Activated CD4-positive, alpha-beta T cell treated with anti-CD3 and anti-CD28 coated beads, Interleukin-2, amount 50 U/mL, for 48 hours (primary cell): ENCODE data around the gene USP26.
"Not testable (repeated sequence)": the region's sequence is repeated elsewhere in the genome, so short reads cannot be mapped to it uniquely, and the experiment has no call there.

Experiments
- DNase-seq, 2 experiments: peaks; one replicate each; pipeline ENCODE4 v3.0.0-alpha.2; 2020

The USP26 gene

GRCh38 chrX:133097031-133097430 is at the start of gene USP26:
Gene USP26 (minus strand): TSS chrX:133097109. CDS start chrX:133028220, 68,889 bp downstream.
- no peak for DNase-seq

DNA sequence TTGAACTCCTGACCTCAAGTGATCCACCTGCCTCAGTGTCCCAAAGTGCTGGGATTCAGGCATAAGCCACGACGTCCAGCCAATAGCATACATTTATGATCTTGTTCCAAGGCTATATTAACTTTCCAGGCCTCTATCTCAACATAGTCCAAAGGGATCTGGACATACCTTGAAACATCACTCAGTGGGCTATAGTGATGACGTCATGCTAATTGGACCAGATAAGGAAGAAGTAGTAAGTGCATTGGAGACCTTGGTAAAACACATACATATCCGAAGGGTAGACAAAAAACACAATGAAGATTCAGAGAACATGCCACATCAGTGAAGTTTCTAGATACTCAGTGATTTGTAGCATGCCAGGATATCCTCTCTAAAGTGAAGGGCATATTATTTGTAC is 37.4 kb upstream of the USP26 start:
- no peak for DNase-seq

DNA sequence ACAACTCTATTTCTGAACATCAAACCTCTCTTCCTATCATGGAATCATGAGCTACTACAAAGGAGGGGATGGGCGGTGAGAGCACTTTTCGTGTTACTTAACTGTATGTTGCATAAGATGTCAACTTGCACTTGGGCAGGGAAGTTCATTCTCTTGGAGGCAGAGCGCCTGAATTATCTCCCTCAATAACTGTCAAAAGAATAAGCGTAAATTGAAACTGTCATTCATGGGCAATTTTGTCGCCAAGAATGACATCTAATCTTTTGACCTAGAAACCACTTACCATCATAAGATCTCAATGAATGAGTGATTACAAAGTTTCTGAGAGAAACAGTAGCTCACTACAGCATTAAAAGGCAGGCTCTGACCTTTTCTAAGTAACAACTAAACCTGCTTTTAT is 23.5 kb upstream of the USP26 start:
- no peak for DNase-seq

DNA sequence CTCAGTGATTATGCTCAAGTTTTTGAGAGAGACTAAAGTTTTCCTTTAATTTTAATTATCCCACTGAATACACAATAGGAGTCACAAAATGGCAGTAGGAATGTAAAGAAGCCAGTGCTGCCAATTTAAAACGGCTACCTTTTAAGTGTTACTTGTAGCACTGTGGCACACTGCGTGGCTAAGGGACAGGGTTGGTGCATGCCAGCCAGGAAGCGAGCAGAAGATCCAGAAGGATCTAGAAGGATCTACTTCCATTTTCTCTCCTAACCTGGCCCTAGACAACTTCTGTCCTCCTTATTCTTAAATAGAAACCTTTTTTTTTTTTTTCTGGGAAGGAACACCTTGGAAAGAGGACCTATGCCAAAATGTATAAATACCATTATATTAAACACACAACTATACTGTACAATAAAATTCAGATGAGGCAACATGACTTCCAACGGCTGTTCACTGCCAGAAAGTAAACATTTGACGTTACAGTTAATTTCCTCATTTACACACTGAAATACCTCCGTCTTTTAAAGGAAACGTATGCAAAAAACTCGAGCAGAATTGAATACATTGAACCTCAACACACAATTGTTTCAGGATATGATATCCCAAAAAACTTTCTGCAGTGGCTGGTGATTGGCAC is 2.7 kb downstream of the USP26 start:
- DNase-seq: no peak

GRCh38 chrX:133090236-133090809 is 6.6 kb downstream of the USP26 start:
- no peak for DNase-seq

- no peak for DNase-seq
Measured at GRCh38 chrX:133089411-133089810, 7.5 kb downstream of the USP26 start.

- DNase-seq: no peak
Measured at GRCh38 chrX:133085785-133086184, 11.1 kb downstream of the USP26 start.

DNA sequence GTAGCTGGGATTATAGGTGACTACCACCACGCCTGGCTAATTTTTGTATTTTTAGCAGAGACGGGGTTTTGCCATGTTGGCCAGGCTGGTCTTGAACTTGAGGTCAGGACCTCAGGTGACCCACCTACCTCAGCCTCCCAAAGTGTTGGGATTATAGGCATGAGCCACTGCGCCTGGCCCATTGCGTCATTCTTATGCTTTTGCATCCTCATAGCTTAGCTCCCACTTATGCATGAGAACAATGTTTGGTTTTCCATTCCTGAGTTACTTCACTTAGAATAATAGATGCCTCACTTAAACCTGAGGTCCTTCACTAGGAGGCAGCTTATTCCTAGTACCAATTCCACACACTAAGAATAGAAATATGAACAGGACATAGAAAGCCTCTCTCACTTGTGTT is 11.9 kb downstream of the USP26 start:
- DNase-seq: not testable (repeated sequence)

DNA sequence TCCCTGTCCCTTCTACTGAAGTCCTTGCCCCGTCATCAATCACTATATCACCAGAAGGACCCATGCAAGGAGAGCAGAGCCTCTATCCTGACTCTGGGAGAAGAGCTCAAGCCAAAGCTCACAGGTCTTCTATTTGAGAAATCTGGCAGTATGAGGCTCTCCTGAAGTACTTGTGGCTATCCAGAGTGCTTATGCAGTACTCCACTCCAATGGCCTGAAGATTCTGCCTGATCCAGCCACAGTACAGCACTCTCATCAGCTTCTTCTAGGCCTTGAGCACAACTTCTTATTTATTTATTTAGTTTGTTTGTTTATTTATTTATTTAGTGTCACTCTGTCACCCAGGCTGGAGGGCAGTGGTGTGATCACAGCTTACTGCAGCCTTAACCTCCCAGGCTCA is 13.0 kb downstream of the USP26 start:
- no peak for DNase-seq

DNA sequence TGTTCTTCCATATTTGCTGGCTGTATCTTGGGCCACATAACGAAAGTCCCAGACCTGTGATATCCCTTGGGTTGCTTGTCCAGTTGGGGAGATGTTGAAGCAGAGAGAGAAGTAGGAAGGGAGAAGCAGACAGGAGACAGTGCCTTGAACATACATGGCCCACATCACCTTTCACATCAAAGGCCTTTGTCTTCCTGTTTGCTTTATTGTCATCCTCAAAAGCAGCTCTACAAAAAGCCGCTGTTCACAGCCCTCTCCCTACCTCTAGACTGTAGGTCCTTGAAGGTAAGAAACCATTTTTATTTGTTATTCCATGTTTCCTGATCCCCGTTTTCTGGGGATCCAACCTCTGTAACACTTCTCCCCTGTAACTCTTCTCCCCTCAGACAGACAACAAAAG is 14.9 kb downstream of the USP26 start:
- no peak for DNase-seq

- not testable (repeated sequence) for DNase-seq
Measured at GRCh38 chrX:133077856-133078255, 19.1 kb downstream of the USP26 start.

GRCh38 chrX:133072566-133072965 is 24.3 kb downstream of the USP26 start:
- no peak for DNase-seq

GRCh38 chrX:133068461-133068860 is 28.4 kb downstream of the USP26 start:
- DNase-seq: no peak

DNA sequence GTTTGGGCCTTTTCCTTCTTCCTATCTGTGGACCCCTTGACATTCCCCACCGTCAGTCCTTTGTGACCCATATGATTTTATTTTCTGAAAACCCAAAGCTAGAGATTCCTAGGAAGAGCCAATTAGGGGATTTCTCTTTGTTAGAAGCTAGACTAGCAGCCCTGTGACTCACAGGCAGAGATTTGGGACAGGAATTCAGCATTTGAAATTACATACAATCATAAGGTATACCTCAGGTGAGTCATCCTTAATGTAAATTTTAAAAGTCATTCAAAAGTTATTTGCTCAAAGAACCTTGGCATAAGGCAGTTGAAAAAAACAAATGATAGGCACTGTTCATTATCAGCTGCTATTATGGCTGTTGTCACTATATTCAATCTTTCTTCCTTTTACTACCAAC is 40.6 kb downstream of the USP26 start:
- no peak for DNase-seq

- no peak for DNase-seq
Measured at GRCh38 chrX:133054761-133055405, 42.0 kb downstream of the USP26 start.

DNA sequence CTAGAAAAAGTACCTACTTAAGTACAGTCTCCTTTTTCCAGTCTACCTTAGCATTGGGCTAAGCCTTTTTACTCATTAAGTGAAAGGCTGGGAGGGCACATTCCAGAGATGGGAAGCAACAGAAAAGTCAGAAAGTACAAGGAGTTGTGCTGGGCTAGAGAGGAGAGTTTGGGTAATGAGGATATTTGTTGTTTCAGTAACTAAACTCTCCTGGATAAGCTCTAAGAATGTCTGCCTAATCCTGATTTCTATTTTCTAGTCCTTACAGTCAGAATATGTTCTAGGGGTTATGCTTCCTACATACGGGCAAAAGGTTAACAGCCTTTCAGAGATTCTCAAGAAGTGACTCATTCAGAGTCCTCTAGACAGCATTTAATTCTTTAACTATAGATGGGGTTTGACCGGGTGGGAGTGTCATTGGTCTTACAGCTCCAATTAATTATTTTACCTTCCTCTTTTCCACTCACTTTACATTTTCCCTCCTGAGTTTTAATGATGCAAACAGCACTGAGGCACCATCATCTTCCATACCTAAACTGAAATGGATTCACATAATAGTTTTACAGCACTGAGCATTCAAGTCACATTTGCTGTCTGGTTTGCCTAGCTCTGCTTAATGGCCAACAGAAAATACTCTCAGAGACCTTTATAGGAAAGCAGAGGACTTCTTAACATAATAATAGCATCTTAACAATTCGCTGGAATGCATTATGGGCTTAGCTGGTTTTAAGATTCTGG is 42.9 kb downstream of the USP26 start:
- no peak for DNase-seq

- DNase-seq: no peak
Measured at GRCh38 chrX:133048751-133049150, 48.2 kb downstream of the USP26 start.

GRCh38 chrX:133046601-133047000 is 50.3 kb downstream of the USP26 start:
- DNase-seq: no peak

DNA sequence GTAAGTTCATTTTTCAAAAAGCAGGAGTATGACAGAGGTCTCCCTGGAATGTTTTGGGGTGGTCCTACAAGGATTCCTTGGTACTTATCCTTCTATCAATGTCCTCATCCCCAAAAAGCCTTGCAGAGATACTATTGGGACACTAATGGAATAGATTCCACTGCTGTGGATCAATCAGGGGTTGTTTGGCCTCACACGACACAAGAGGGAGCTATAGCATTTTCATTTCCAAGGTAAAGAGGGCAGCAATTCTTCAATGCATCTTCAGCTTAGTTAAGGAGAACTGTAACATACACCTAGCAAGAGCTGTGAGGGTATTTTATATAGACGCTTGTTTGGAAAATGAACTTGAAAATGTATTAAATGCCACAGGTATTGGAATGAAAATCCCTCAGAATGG is 50.9 kb downstream of the USP26 start:
- DNase-seq: no peak

DNA sequence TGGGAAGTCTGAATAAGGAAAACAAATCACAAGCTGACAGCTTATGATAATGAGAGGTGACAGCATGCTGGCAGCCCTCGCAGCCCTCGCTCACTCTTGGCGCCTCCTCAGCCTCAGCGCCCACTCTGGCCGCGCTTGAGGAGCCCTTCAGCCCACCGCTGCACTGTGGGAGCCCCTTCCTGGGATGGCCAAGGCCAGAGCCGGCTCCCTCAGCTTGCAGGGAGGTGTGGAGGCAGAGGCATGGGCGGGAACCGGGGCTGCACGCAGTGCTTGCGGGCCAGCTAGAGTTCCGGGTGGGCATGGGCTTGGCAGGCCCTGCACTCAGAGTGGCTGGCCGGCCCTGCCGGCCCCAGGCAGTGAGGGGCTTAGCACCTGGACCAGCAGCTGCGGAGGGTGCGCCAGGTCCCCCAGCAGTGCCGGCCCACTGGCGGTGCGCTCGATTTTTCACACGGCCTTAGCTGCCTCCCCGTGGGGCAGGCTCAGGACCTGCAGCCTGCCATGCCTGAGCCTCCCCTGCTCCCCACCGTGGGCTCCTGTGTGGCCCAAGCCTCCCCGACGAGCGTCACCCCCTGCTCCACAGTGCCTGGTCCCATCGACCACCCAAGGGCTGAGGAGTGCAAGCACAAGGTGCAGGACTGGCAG is 52.6 kb downstream of the USP26 start:
- not testable (repeated sequence) for DNase-seq

DNA sequence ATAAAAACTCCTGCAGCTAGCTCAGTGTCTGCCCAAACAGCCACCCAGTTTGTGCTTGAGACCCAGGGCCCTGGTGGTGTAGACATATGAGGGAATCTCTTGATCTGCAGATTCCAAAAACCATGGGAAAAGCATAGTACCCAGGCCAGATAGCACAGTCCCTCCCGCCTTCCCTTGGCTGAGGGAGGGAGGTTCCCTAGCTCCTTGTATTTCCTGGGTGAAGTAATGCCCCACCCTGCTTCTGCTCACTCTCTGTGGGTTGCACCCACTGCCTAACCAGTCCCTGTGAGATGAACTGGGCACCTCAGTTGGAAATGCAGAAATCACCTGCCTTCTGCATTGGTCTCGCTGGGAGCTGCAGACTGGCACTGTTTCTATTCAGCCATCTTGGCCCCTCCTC is 54.6 kb downstream of the USP26 start:
- no peak for DNase-seq

- DNase-seq: no peak
Measured at GRCh38 chrX:133033010-133033409, 63.9 kb downstream of the USP26 start.

GRCh38 chrX:133018229-133018628 is 78.7 kb downstream of the USP26 start:
- no peak for DNase-seq
